Fibroblast of villous mesenchyme (primary cell): Measurements from ENCODE around the gene PHF19. TPM values are rescaled to one million over a fixed set of nuclear protein-coding genes. Genes with fewer than 3 reads are reported as not detected.

Source experiments
- DNase-seq: peaks from one replicate; pipeline ENCODE4 v3.0.0-alpha.2; 2010; ENCODE audit warnings: low read depth
- H3K4me3 ChIP-seq: 2 replicates; pipeline ENCODE4 v1.5.1; 2011; ENCODE audit warnings: low read depth, mild to moderate bottlenecking, low read length
- total RNA-seq: library from RNA; depleted of rRNA; stranded (reverse); fragments of >200 nt; gene quantifications from 2 replicates; pipeline ENCODE4 v1.2.3, GENCODE V29; 2012
- TF ChIP-seq, protein P1 (sequence below): IDR thresholded peaks from 2 replicates; pipeline ENCODE4 v1.5.1; 2012; ENCODE audit warnings: low read depth, mild to moderate bottlenecking, low read length; ENCODE audit not compliant: insufficient read depth

PHF19 gene
- total RNA-seq, result 27.1 and 35.8 TPM in 2 replicates

- TF ChIP-seq, protein P1, sequence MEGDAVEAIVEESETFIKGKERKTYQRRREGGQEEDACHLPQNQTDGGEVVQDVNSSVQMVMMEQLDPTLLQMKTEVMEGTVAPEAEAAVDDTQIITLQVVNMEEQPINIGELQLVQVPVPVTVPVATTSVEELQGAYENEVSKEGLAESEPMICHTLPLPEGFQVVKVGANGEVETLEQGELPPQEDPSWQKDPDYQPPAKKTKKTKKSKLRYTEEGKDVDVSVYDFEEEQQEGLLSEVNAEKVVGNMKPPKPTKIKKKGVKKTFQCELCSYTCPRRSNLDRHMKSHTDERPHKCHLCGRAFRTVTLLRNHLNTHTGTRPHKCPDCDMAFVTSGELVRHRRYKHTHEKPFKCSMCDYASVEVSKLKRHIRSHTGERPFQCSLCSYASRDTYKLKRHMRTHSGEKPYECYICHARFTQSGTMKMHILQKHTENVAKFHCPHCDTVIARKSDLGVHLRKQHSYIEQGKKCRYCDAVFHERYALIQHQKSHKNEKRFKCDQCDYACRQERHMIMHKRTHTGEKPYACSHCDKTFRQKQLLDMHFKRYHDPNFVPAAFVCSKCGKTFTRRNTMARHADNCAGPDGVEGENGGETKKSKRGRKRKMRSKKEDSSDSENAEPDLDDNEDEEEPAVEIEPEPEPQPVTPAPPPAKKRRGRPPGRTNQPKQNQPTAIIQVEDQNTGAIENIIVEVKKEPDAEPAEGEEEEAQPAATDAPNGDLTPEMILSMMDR, result no peak
- peak within 1 kb of the TSS; percentile 84 for H3K4me3 ChIP-seq
- peak; percentile 47 for DNase-seq
Observed at GRCh38 chr9:120876842-120877240, at the start of gene PHF19. Gene PHF19, minus strand, starts transcription at chr9:120877188. Its CDS starts 2,447 bp downstream, at chr9:120874741.

DNA sequence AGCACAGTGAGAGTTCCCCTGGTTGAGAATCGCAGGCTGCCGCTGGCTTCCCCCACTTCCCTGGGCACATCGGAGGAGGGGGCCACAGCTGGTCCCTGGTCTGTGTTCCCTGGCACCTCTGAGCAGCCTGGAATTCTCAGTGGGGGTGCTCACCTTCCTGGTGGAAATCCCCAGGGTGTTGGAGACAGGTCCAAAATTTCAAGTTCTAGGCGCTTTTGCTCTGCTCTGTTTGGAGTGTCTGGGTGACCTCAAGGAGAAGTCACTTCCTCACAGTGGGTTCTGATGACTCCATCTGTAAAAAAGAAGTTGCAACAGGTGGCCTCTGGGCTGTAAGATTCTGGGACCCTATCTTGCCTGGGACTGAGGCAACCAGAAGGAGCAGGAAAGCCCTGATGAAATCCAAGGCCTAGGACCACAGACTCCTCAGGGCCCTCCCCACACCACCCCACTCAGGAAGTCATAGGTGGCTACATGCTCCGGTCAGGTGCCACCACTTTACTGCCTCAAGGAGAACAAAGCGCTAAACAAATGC is 49.5 kb upstream of the PHF19 start, which contains the start of gene TRAF1:
TSS of gene TRAF1 (minus strand) at position 400 of the 532 bp plus-strand sequence. CDS start 721 bp downstream, outside the sequence.
- TF ChIP-seq, protein P1, result no peak
- no peak within 1 kb of the TSS for H3K4me3 ChIP-seq
- DNase-seq, result no peak

- peak; percentile 78 for DNase-seq
- H3K4me3 ChIP-seq, result no peak overlapping the region
- TF ChIP-seq, protein P1, result no peak
Observed at GRCh38 chr9:120925535-120926396, 48.8 kb upstream of the PHF19 start.

- TF ChIP-seq, protein P1, result no peak
- H3K4me3 ChIP-seq, result no peak overlapping the region
- no peak for DNase-seq
Observed at GRCh38 chr9:120924698-120925534, 47.9 kb upstream of the PHF19 start.

GRCh38 chr9:120923620-120924328 is 46.8 kb upstream of the PHF19 start:
- DNase-seq, result no peak
- TF ChIP-seq, protein P1, result no peak

More at GRCh38 chr9:120923620-120924328, 46.8 kb upstream of the PHF19 start:
- H3K4me3 ChIP-seq, result no peak overlapping the region
